IMR-90 (cell line): ENCODE measurements around the gene LSM14A. TPM values are rescaled to one million over a fixed set of nuclear protein-coding genes. Genes with fewer than 3 reads are reported as not detected.

Experiments used
- ATAC-seq: fragments of 200-7000 bp; cut with Tn5 transposase; 2 replicates; pipeline ENCODE4 v1.9.1; 2020; ENCODE audit warnings: low read depth, mild to moderate bottlenecking, moderate library complexity
- BruUV-seq: library from RNA; stranded (reverse); fragments of 400-500 nt; replicated peaks from 2 replicates; lab custom pipeline; 2021; lab: Mats Ljungman, UMichigan
- CTCF ChIA-PET: fragments of 300-600 bp; formaldehyde crosslinking; extraction: SDS; loops from one replicate; lab custom pipeline; 2021; ENCODE audit warnings: antibody characterized with exemption; lab: Yijun Ruan, JAX
- POLR2A ChIA-PET: fragments of 300-600 bp; sonication (Branson Sonifier 250); formaldehyde crosslinking; loops from one replicate; lab custom pipeline; 2022; ENCODE audit warnings: antibody characterized with exemption; ENCODE audit not compliant: unreplicated experiment; lab: Charles Lee
- DNase-seq: peaks from one replicate; pipeline ENCODE4 v3.0.0; 2013
- H2AFZ ChIP-seq: replicated peaks from 2 replicates; pipeline ENCODE3; 2013; ENCODE audit warnings: low read length, mild to moderate bottlenecking; ENCODE audit not compliant: poor library complexity
- H2AK5ac ChIP-seq: 2 replicates; pipeline ENCODE4 v1.6.1; 2013; ENCODE audit warnings: low read depth, low read length, inconsistent platforms
- H2AK9ac ChIP-seq: replicated peaks from 2 replicates; pipeline ENCODE3; 2013; ENCODE audit warnings: mild to moderate bottlenecking, low read depth, low read length, moderate library complexity; ENCODE audit not compliant: poor library complexity
- H2BK120ac ChIP-seq: 2 replicates; pipeline ENCODE4 v1.6.1; 2013; ENCODE audit warnings: low read depth, low read length, inconsistent platforms
- H2BK15ac ChIP-seq: 3 replicates; pipeline ENCODE4 v1.6.1; 2013; ENCODE audit warnings: low read depth, low read length, inconsistent platforms
- H2BK20ac ChIP-seq: 2 replicates; pipeline ENCODE4 v1.6.1; 2013; ENCODE audit warnings: low read depth, mild to moderate bottlenecking, inconsistent platforms, low read length, moderate library complexity
- H2BK5ac ChIP-seq: 2 replicates; pipeline ENCODE4 v1.6.1; 2013; ENCODE audit warnings: mild to moderate bottlenecking, low read depth, low read length, inconsistent platforms; ENCODE audit not compliant: poor library complexity, severe bottlenecking
- H3K14ac ChIP-seq: replicated peaks from 2 replicates; pipeline ENCODE4 v1.6.1; 2013; ENCODE audit warnings: low read depth, low read length, inconsistent platforms
- H3K18ac ChIP-seq: 2 replicates; pipeline ENCODE4 v1.6.1; 2013; ENCODE audit warnings: low read depth, low read length, control low read depth
- H3K23ac ChIP-seq: 2 replicates; pipeline ENCODE4 v1.6.1; 2013; ENCODE audit warnings: low read depth, low read length, inconsistent platforms
- H3K27ac ChIP-seq: 2 replicates; pipeline ENCODE4 v1.5.1; 2013; ENCODE audit warnings: mild to moderate bottlenecking, control low read depth, low read length; ENCODE audit not compliant: insufficient read depth
- H3K27me3 ChIP-seq: 2 replicates; pipeline ENCODE4 v1.6.1; 2013; ENCODE audit warnings: low read length; ENCODE audit not compliant: control insufficient read depth, insufficient read depth
- H3K36me3 ChIP-seq: 2 replicates; pipeline ENCODE4 v1.6.1; 2013; ENCODE audit warnings: low read length, mixed read lengths; ENCODE audit not compliant: control insufficient read depth, insufficient read depth
- H3K4ac ChIP-seq: 2 replicates; pipeline ENCODE4 v1.6.1; 2013; ENCODE audit warnings: low read depth, low read length, inconsistent platforms
- H3K4me1 ChIP-seq: 2 replicates; pipeline ENCODE4 v1.6.1; 2013; ENCODE audit warnings: low read length, mixed read lengths; ENCODE audit not compliant: control insufficient read depth, insufficient read depth
- H3K4me2 ChIP-seq: 2 replicates; pipeline ENCODE4 v1.6.1; 2013; ENCODE audit warnings: low read depth, mild to moderate bottlenecking, control low read depth, low read length, moderate library complexity
- H3K4me3 ChIP-seq: 2 replicates; pipeline ENCODE4 v1.5.1; 2013; ENCODE audit warnings: low read depth, mild to moderate bottlenecking, control low read depth, low read length, moderate library complexity; ENCODE audit not compliant: insufficient read depth
- H3K56ac ChIP-seq: 2 replicates; pipeline ENCODE4 v1.6.1; 2013; ENCODE audit warnings: low read length, inconsistent platforms; ENCODE audit not compliant: insufficient read depth; ENCODE audit errors: extremely low read depth
- H3K79me1 ChIP-seq, 2 experiments: 2 replicates each; pipeline ENCODE4 v1.6.1; 2013; ENCODE audit warnings: low read length in 2 of 2, inconsistent platforms in 1 of 2, low read depth in 1 of 2
- H3K9ac ChIP-seq: 2 replicates; pipeline ENCODE4 v1.6.1; 2013; ENCODE audit warnings: low read depth, low read length, control low read depth
- H3K9me1 ChIP-seq: 2 replicates; pipeline ENCODE4 v1.6.1; 2013; ENCODE audit warnings: low read length, inconsistent platforms; ENCODE audit not compliant: insufficient read depth
- H3K9me3 ChIP-seq: 2 replicates; pipeline ENCODE4 v1.6.1; 2013; ENCODE audit warnings: low read length; ENCODE audit not compliant: control insufficient read depth, insufficient read depth
- H4K20me1 ChIP-seq: 2 replicates; pipeline ENCODE4 v1.6.1; 2013; ENCODE audit warnings: low read length, inconsistent platforms; ENCODE audit not compliant: insufficient read depth
- H4K5ac ChIP-seq: 2 replicates; pipeline ENCODE4 v1.6.1; 2013; ENCODE audit warnings: mild to moderate bottlenecking, low read depth, low read length, control low read depth
- H4K8ac ChIP-seq, 2 experiments: 2 replicates each; pipeline ENCODE4 v1.6.1; 2013; ENCODE audit warnings: low read depth in 2 of 2, low read length in 2 of 2, control low read depth in 1 of 2, inconsistent platforms in 1 of 2
- H4K91ac ChIP-seq: 2 replicates; pipeline ENCODE4 v1.6.1; 2013; ENCODE audit warnings: low read depth, low read length, inconsistent platforms; ENCODE audit not compliant: insufficient read depth
- CEBPB ChIP-seq: IDR thresholded peaks from 2 replicates; pipeline ENCODE4 v1.6.1; 2012; ENCODE audit warnings: low read depth, low read length, improper control_type of control experiment
- CHD1 ChIP-seq: IDR thresholded peaks from 2 replicates; pipeline ENCODE4 v1.6.1; 2012; ENCODE audit warnings: low read depth, low read length, improper control_type of control experiment
- CTCF ChIP-seq: conservative IDR thresholded peaks from 2 replicates; pipeline ENCODE4 v1.5.1; 2012; ENCODE audit warnings: mild to moderate bottlenecking, low read depth, low read length, improper control_type of control experiment
- FOS ChIP-seq: fragments of 150-350 bp; IDR thresholded peaks from 2 replicates; pipeline ENCODE4 v1.6.1; 2016; ENCODE audit warnings: low read depth, low read length
- MAFK ChIP-seq: IDR thresholded peaks from 2 replicates; pipeline ENCODE4 v1.6.1; 2012; ENCODE audit warnings: low read depth, low read length, improper control_type of control experiment
- MAZ ChIP-seq: IDR thresholded peaks from 2 replicates; pipeline ENCODE4 v1.6.1; 2012; ENCODE audit warnings: low read depth, mild to moderate bottlenecking, low read length, improper control_type of control experiment, moderate library complexity, borderline replicate concordance
- MXI1 ChIP-seq: IDR thresholded peaks from 2 replicates; pipeline ENCODE4 v1.6.1; 2012; ENCODE audit warnings: low read depth, mild to moderate bottlenecking, low read length, moderate library complexity, borderline replicate concordance
- NFE2L2 ChIP-seq: fragments of 150-350 bp; IDR thresholded peaks from 2 replicates; pipeline ENCODE4 v1.6.1; 2016; ENCODE audit warnings: low read depth, mild to moderate bottlenecking, low read length
- POLR2A ChIP-seq: IDR thresholded peaks from 2 replicates; pipeline ENCODE4 v1.6.1; 2012; ENCODE audit warnings: mild to moderate bottlenecking, low read depth, low read length
- RCOR1 ChIP-seq: IDR thresholded peaks from 2 replicates; pipeline ENCODE4 v1.6.1; 2012; ENCODE audit warnings: mild to moderate bottlenecking, low read length, improper control_type of control experiment; ENCODE audit not compliant: insufficient replicate concordance
- RFX5 ChIP-seq: IDR thresholded peaks from 2 replicates; pipeline ENCODE4 v1.8.0; 2012; ENCODE audit warnings: low read depth, mild to moderate bottlenecking, low read length, moderate library complexity
- USF2 ChIP-seq: fragments of 150-350 bp; IDR thresholded peaks from 2 replicates; pipeline ENCODE4 v1.6.1; 2017; ENCODE audit warnings: mild to moderate bottlenecking, antibody characterized with exemption, low read length, low read depth
- WGBS, 2 experiments: methylation state at CpG; one replicate each; pipeline versions ENCODE4 v1.1.5 to v1.1.7; 2013; ENCODE audit warnings: missing lambda C conversion rate in 2 of 2; ENCODE audit not compliant: insufficient read length in 1 of 2; ENCODE audit errors: extremely low coverage in 2 of 2; 5-methylcytosine and 5-hydroxymethylcytosine counted together
- dilution Hi-C: fragments of 300-500 bp; cut with HindIII; formaldehyde crosslinking; loops from one replicate; pipeline ENCODE4 v1.14.3; 2018; ENCODE audit warnings: low sequenced_read_pairs; ENCODE audit not compliant: unreplicated experiment
- in situ Hi-C: fragments of 300-500 bp; cut with MboI; formaldehyde crosslinking; loops from 3 replicates; pipeline ENCODE4 v1.14.3; 2019; ENCODE audit warnings: low sequenced_read_pairs, inconsistent platforms, mixed read lengths
- intact Hi-C: fragments of 100-400 bp; cut with micrococcal nuclease; formaldehyde crosslinking; loops from 2 replicates; pipeline ENCODE4 v1.10.0; 2022
- polyA plus RNA-seq, 3 experiments: library from polyadenylated mRNA; depleted of rRNA; stranded (reverse); fragments of >200 nt; gene quantifications; 2 replicates each; pipeline ENCODE4 v1.2.3, GENCODE V29; 2012; ENCODE audit warnings: low replicate concordance in 1 of 3
- total RNA-seq: library from RNA; depleted of rRNA; stranded (reverse); fragments of >200 nt; gene quantifications from 2 replicates; pipeline ENCODE4 v1.2.3, GENCODE V29; 2012

Gene LSM14A
- total and polyA plus RNA-seq, 2 of the 4 experiments (the other 2 are of a cell fraction), result 44.3 to 54.8 TPM

GRCh38 chr19:34208291-34208884 is 36.1 kb downstream of the LSM14A start:
- TF ChIP-seq FOS (no peak), MXI1 (no peak), RFX5 (no peak), NFE2L2 (no peak), CEBPB (no peak), MAFK (no peak), USF2 (no peak), POLR2A (no peak), CHD1 (no peak), RCOR1 (no peak), MAZ (no peak), CTCF (no peak)
- dilution Hi-C loops (no loop called here), intact Hi-C loops (no loop called here), in situ Hi-C loops (no loop called here)
- Histone ChIP-seq H3K4ac (no peak overlapping the region), H2BK20ac (no peak overlapping the region), H4K20me1 (peaks cover 13% of the 10 kb centered on the region; the same call in 1 of the 2 replicates), H3K27me3 (no peaks in the 10 kb centered on the region), H2AK5ac (no peak overlapping the region), H3K9me3 (no peaks in the 10 kb centered on the region), H3K4me3 (no peak overlapping the region), H2BK120ac (no peak overlapping the region), H3K4me1 (no peaks in the 10 kb centered on the region), H2AK9ac (no peak overlapping the region), H4K8ac (no peak overlapping the region), H3K56ac (no peak overlapping the region), H2BK15ac (no peak overlapping the region), H3K27ac (no peak overlapping the region), H4K91ac (no peak overlapping the region), H4K5ac (no peak overlapping the region), H2BK5ac (no peak overlapping the region), H3K79me1 (peaks cover 22 to 62% of the 10 kb centered on the region in 2 experiments), H3K9ac (no peak overlapping the region), H3K36me3 (peaks cover 26% of the 10 kb centered on the region), H3K18ac (no peak overlapping the region), H3K23ac (no peak overlapping the region), H2AFZ (no peak overlapping the region), H3K14ac (no peak overlapping the region), H3K4me2 (no peak overlapping the region), H3K9me1 (peaks cover 9% of the 10 kb centered on the region)
- CTCF ChIA-PET, result no interaction called here
- no TSS peak for BruUV-seq
- no CpG with 5 or more reads among the region's 1 CpG for WGBS, 2 experiments
- DNase-seq (no peak), ATAC-seq (no peak)
- POLR2A ChIA-PET, result no interaction called here
